ENCODE measurements around the gene CX3CL1.
"Not testable (repeated sequence)": the region's sequence is repeated elsewhere in the genome, so short reads cannot be mapped to it uniquely, and the experiment has no call there.

CX3CL1 gene

DNA sequence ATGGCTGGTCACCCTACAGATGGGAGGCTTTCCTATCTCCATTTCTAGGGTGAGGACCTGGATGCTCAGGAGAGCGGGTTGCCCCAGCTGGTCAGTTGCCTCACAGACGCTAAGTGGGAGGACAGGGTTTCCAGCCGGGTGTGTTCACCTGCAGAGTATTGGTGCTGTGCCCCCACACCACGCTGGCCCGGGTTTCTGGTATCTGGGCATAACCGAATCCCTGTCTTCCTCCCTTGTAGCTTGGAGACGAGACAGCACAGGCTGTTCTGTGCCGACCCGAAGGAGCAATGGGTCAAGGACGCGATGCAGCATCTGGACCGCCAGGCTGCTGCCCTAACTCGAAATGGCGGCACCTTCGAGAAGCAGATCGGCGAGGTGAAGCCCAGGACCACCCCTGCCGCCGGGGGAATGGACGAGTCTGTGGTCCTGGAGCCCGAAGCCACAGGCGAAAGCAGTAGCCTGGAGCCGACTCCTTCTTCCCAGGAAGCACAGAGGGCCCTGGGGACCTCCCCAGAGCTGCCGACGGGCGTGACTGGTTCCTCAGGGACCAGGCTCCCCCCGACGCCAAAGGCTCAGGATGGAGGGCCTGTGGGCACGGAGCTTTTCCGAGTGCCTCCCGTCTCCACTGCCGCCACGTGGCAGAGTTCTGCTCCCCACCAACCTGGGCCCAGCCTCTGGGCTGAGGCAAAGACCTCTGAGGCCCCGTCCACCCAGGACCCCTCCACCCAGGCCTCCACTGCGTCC lies 9.7 kb downstream of the CX3CL1 start:
- DNase-seq (ENCODE audit: low read depth in 2 of 2, low spot score in 1 of 2), result no peak

DNA sequence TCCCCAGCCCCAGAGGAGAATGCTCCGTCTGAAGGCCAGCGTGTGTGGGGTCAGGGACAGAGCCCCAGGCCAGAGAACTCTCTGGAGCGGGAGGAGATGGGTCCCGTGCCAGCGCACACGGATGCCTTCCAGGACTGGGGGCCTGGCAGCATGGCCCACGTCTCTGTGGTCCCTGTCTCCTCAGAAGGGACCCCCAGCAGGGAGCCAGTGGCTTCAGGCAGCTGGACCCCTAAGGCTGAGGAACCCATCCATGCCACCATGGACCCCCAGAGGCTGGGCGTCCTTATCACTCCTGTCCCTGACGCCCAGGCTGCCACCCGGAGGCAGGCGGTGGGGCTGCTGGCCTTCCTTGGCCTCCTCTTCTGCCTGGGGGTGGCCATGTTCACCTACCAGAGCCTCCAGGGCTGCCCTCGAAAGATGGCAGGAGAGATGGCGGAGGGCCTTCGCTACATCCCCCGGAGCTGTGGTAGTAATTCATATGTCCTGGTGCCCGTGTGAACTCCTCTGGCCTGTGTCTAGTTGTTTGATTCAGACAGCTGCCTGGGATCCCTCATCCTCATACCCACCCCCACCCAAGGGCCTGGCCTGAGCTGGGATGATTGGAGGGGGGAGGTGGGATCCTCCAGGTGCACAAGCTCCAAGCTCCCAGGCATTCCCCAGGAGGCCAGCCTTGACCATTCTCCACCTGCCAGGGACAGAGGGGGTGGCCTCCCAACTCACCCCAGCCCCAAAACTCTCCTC lies 10.4 kb downstream of the CX3CL1 start:
- no peak for DNase-seq (ENCODE audit: low read depth in 2 of 2, low spot score in 1 of 2)

DNA sequence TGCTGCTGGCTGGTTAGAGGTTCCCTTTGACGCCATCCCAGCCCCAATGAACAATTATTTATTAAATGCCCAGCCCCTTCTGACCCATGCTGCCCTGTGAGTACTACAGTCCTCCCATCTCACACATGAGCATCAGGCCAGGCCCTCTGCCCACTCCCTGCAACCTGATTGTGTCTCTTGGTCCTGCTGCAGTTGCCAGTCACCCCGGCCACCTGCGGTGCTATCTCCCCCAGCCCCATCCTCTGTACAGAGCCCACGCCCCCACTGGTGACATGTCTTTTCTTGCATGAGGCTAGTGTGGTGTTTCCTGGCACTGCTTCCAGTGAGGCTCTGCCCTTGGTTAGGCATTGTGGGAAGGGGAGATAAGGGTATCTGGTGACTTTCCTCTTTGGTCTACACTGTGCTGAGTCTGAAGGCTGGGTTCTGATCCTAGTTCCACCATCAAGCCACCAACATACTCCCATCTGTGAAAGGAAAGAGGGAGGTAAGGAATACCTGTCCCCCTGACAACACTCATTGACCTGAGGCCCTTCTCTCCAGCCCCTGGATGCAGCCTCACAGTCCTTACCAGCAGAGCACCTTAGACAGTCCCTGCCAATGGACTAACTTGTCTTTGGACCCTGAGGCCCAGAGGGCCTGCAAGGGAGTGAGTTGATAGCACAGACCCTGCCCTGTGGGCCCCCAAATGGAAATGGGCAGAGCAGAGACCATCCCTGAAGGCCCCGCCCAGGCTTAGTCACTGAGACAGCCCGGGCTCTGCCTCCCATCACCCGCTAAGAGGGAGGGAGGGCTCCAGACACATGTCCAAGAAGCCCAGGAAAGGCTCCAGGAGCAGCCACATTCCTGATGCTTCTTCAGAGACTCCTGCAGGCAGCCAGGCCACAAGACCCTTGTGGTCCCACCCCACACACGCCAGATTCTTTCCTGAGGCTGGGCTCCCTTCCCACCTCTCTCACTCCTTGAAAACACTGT lies 11.3 kb downstream of the CX3CL1 start:
- no peak for DNase-seq (ENCODE audit: low read depth in 2 of 2, low spot score in 1 of 2)

DNA sequence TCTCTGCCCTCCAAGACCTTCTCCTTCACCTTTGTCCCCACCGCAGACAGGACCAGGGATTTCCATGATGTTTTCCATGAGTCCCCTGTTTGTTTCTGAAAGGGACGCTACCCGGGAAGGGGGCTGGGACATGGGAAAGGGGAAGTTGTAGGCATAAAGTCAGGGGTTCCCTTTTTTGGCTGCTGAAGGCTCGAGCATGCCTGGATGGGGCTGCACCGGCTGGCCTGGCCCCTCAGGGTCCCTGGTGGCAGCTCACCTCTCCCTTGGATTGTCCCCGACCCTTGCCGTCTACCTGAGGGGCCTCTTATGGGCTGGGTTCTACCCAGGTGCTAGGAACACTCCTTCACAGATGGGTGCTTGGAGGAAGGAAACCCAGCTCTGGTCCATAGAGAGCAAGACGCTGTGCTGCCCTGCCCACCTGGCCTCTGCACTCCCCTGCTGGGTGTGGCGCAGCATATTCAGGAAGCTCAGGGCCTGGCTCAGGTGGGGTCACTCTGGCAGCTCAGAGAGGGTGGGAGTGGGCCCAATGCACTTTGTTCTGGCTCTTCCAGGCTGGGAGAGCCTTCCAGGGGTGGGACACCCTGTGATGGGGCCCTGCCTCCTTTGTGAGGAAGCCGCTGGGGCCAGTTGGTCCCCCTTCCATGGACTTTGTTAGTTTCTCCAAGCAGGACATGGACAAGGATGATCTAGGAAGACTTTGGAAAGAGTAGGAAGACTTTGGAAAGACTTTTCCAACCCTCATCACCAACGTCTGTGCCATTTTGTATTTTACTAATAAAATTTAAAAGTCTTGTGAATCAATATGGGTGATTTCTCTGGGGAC lies 12.2 kb downstream of the CX3CL1 start:
- DNase-seq (ENCODE audit: low read depth in 2 of 2, low spot score in 1 of 2), result no peak

DNA sequence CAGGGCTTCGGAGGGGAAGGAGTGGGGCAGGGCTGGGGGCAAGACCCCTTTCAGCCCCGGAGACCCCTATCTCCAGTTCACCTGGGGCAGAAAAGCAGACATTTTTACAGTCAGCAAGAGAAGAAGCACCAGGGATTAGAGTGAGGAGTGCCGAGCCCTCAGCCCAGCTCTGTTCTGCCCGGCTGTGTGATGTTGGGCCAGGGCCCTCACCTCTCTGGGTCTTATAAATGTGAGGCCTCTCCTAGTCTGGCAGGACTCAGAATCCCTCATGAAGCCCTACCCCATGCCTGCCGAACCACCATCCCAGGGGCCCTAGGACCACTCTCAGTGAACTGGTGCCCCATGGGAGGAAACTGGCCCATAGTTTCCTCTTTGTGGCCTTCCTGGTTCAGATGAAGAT lies 12.8 kb downstream of the CX3CL1 start:
- DNase-seq (ENCODE audit: low read depth in 2 of 2, low spot score in 1 of 2), result no peak

DNA sequence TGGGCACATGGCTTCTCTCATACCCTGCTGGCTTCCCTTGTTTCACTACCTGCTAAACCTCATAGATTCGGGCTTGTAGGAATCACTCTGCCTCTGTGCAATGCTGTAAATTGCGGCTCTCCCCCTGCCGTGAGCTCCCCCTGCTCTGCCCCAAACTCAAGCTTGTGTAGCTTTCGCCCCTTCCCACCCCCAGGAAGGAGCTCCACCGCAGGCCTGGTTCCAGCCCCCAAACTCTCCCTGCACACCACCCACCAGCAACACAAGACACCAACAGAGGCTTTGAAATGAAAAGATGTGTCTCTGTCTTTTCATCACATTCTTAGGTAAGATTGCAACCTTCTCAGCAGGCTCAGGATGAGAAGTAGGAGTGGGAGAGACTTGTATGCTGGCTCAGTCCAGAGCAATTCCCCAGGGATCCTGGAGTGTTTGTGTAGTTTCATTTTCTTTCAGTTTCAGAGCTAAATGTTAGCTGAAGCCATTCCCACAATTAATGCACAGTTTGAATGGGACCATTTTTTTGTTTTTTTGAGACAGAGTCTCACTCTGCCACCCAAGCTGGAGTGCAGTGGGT lies 14.2 kb downstream of the CX3CL1 start:
- DNase-seq (ENCODE audit: low read depth in 2 of 2, low spot score in 1 of 2), result no peak

DNA sequence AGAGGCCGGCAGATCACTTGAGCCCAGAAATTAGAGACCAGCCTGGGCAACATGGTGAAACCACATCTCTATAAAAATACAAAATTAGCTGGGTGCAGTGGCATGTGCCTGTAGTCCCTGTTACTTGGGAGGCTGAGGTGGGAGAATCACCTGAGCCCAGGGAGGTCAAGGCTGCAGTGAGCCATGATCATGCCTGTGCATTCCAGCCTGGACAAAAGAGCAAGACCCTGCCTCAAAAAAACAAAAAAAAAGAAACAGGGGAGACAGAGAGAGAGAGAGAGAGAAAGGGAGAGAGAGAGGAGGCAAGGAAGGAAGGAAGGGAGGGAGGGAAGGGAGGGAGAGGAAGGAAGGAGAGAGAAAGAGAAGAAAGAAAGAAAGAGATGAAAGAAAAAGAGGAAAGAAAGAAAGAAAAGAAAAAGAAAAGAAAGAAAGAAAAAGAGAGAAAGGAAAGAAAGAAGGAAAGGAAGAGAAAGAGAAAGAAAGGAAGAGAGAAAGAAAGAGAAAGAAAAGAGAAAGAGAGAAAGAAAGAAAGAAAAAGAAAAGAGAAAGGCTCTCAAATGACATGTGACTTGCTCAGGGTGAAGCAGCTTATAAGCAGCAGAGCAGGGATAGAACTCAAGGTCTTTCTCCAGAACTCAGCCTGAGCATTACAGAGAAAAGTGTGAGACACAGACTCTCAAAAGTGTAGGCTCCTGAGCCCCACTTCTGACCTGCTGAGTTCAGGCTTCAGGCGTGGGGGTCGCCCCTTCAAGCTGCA lies 15.5 kb downstream of the CX3CL1 start:
- no peak for DNase-seq (ENCODE audit: low read depth in 2 of 2, low spot score in 1 of 2)

DNA sequence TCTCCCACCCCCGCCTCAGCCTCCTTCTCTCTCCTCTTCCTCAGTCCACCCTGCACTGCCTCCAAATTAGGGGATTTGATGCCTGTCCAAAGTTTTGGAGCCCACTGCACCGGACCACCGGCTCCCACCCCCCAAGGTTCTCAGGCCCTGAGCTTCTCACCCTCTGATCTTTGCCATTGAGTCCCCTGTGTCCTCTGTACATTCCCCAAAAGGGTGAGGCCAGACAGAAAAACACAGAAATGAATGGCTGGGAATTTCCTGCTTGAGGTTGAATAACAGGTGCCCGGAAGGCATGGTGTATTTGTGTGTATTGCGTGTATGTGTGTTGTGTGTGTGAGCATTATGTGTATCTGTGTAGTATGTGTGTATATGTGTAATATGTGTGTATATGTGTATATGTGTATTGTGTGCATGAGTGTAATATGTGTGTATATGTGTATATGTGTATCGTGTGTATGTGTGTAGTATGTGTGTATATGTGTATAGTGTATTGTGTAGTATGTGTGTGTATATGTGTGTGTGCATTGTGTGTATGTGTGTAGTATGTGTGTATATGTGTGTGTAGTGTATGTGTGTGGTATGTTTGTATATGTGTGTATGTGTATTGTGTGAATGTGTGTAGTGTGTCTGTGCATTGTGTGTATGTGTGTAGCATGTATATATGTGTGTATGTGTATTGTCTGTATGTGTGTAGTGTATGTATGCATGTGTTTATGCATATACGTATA lies 16.2 kb downstream of the CX3CL1 start:
- DNase-seq (ENCODE audit: low read depth in 2 of 2, low spot score in 1 of 2), result no peak

DNA sequence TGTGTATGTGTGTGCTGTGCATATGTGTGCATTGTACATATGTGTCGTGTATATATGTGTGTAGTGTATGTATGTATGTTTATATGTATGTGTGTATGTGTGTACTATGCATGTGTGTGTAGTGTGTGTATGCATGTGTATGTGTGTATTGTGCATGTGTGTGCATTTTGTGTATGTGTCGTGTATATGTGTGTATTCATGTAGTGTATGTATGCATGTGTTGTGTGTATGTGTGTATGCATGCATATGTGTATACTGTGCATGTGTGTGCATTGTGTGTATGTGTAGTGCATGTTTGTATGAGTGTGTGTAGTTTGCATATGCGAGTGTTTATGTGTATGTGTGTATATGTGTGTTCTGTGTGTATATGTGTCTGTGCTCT lies 16.8 kb downstream of the CX3CL1 start:
- DNase-seq (ENCODE audit: low read depth in 2 of 2, low spot score in 1 of 2), result no peak

DNA sequence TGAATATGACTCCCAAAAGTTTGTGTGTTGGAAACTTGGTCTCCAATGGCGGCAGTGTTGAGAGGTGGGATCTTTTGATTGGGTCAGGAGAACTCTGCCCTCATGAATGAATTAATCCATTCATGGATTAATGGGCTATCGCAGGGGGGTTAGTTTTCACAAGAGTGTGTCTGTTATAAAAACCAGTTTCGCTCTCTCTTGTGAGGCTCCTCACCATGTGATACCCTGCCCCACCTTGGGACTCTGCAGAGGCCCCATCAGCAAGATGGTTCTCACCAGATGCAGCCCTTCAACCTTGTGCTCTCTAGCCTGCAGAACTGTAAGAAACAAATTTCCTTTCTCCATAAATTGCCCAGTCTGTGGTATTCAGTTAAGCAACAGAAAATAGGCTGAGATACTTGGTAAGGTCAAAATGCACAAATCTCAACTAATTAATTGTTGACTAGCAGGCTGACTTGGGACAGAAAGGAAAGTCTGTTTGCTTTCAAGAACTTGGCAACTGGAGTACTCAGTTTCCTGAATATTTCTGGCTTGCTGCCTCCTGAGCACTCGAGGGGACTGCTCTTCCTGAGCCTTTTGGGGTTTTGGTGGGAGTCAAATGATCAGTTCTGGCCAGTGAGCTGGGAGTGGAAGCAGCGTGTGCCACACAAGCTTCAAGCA lies 18.5 kb downstream of the CX3CL1 start:
- no peak for DNase-seq (ENCODE audit: low read depth in 2 of 2, low spot score in 1 of 2)

DNA sequence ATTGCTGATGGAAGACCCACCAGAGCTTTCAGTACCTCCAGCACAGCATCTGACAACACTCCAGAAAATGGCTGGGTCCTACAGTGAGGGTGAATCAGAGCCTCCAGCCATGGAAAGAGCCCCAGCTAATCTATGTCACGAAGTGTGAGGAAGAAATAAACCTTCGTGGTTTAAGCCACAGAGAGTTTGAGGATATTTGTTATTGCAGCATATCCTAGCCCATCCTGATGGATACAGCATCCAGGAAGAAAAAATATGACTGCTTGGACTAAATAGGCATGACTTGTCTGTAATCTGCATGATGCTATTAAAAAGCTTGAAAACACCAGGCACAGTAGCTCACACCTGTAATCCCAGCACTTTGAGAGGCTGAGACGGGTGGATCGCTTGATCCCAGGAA lies 19.0 kb downstream of the CX3CL1 start:
- no peak for DNase-seq (ENCODE audit: low read depth in 2 of 2, low spot score in 1 of 2)

DNA sequence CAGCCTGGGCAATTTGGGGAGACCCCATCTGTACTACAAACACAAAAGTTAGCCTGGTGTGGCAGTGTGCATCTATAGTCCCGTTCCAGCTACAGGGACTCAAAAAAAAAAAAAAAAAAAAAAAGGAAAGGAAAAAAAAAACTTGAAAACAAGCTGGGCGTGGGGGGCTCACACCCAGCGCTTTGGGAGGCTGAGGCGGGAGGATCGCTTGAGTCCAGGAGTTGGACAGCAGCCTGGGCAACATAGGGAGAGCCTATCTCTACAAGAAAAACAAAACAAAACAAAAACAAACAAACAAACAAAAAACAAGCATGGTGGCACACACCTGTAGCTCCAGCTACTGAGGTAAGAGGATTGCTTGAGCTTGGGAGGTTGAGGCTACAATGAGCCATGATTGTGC lies 19.4 kb downstream of the CX3CL1 start:
- no peak for DNase-seq (ENCODE audit: low read depth in 2 of 2, low spot score in 1 of 2)

DNA sequence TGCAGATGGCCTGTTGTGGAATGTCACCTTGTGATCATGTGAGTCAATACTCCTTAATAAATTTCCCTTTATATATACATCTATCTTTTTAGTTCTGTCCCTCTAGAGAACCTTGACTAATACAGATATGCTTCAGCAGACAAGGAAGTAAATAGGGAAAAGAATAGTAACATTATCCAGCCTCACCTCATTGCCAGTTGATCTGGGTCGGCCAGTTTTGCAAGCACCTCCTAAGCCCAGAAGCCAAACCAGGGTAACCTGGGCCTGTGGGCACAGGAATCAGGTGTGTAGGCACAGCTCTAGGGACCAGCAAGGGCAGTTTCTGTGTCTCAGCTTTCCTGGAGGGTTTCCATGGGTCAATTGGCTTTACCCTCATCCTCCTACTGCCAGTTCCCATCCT lies 20.4 kb downstream of the CX3CL1 start:
- no peak for DNase-seq (ENCODE audit: low read depth in 2 of 2, low spot score in 1 of 2)

DNA sequence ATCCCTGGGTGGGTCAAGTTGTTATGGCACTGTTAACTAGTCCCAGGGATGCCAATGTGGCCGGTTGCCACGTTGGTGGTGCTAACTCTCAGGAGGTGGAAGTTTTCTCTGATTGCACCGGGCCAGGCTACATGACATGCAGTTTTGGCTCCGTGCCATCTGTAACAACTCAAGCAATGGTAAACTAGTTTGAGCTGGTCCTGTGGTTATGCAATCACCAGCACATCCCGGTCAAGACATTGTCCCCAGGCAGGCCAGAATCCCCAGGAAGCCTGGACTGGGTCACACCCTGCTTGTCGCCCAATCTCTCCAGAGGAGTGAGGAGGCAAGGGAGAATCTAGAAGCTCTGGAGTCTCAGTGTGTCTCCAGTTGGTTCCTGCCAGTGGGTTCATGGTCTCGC lies 22.2 kb downstream of the CX3CL1 start:
- no peak for DNase-seq (ENCODE audit: low read depth in 2 of 2, low spot score in 1 of 2)

DNA sequence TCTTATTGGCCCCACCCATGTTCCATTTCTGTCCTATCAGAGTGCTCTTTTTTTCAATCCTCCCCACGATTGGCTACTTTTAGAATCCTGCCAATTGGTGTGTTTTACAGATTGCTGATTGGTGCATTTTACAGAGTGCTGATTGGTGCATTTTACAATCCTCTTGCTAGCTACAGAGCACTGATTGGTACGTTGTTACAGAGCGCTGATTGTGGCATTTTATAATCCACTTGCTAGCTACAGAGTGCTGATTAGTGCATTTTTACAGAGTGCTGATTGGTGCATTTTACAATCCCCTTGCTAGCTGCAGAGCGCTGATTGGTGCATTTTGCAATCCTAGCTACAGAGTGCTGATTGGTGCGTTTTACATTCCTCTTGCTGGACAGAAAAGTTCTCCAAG lies 22.7 kb downstream of the CX3CL1 start:
- no peak for DNase-seq (ENCODE audit: low read depth in 2 of 2, low spot score in 1 of 2)

DNA sequence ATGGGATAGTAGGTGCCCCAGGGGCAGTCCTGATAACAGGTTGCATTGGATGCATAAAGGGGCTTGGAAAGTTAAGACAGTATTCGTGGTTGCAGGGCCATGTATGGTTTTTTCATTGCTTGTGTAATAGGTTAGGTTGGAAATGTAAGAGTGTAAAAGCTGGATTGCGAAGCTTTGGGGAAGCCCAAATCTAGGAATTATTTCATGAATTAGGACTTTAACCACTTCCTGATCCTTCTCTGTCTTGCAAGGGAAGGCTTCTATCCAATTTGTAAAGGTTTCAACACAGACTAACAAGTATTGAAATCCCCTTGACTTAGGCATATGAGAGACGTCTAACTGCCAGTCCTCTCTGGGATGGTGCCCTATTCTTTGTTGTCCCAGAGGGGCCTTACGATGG lies 24.5 kb downstream of the CX3CL1 start:
- DNase-seq (ENCODE audit: low read depth in 2 of 2, low spot score in 1 of 2), result no peak

DNA sequence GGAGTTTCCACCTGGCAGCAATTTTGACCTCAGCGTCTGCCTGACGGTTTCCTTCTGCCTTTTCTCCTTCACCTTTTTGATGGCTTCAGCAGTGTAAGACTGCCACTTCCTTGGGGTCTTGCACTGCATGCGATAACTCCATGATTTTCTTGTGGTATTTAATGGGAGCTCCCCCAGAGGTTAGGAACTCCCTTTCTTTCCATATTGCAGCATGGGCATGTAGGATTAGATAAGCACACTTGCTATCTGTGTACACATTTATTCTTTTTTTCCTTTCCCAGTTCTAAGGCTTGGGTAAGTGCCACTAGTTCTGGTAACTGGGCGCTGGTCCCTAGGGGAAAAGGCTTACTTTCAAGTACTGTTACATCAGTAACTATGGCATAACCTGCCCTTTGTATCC lies 25.2 kb downstream of the CX3CL1 start:
- not testable (repeated sequence) for DNase-seq (ENCODE audit: low read depth in 2 of 2, low spot score in 1 of 2)

DNA sequence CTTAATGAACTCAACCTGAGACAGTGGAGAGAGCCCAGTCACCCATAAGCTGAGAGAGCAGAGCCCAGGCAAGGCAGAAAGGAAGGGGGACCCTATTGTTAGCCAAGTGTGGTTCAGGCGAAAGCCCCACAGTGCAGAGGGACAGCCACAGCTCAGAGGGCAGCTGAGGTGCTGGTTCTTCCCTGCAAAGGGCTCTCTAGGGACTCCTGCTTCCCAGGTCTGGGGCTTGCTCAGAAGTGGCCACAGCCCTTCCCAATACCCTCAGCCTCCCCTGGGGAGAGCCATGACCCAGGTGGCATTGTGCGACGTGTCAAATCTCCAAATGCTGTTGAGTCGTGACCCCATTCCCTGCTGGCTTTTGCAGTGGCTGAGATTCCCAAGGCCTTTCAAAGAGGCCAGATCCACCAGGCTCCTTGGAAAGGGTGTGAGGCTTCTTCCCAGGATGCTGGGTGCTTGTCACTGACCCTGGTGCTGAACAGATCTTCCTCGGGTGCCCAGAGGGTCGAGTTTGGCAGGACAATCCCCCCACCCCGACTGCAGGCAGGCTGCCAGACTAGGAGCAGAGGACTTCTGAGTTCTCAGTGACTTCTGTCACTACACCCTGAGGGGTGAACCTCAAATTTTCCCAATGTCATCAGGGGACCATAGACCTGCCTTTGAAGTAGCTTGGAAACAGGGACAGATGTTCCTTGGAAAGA lies 29.8 kb downstream of the CX3CL1 start:
- no peak for DNase-seq (ENCODE audit: low read depth in 2 of 2, low spot score in 1 of 2)

Data from stimulated activated CD8-positive, alpha-beta memory T cell treated with anti-CD3 and anti-CD28 coated beads, Interleukin-4, amount 100 ng/mL, for 1 hour (primary cell).